ENCODE measurements around the gene GATA3. TPM values are rescaled to one million over a fixed set of nuclear protein-coding genes. Genes with fewer than 3 reads are reported as not detected.
A peak's percentile ranks its signal among the peaks of the same experiment; 100 is the strongest.

The GATA3 gene
- total RNA-seq, 3 donors from 2014 or later (not counting 1 experiment from before 2014, with no cell fraction given) = 50.3 to 92.2 (median 68.8) TPM

GRCh38 chr10:8095959-8096358 lies 41.5 kb downstream of the GATA3 start:
- intact Hi-C loops (cut with micrococcal nuclease) = no loop called here
- DNase-seq (peak; percentile 20 to 22), ATAC-seq (peak; percentile 48 to 78 (median 53))
- Mint-ChIP-seq H3K36me3 (peaks cover 6% of the 10 kb centered on the region), H3K9me3 (no peaks in the 10 kb centered on the region), H3K4me3 (no peak overlapping the region), H3K27me3 (ENCODE audit: low read depth in 2 of 2) (no peaks in the 10 kb centered on the region), H3K27ac (peak overlapping the region; percentile 46 to 60), H3K4me1 (peaks cover 16 to 22% of the 10 kb centered on the region in 2 donors)
- Histone ChIP-seq H3K27ac (ENCODE audit: low read length) (no peak overlapping the region), H3K9me3 (ENCODE audit: control insufficient read depth, insufficient read depth, low read length) (no peaks in the 10 kb centered on the region), H3K27me3 (ENCODE audit: control insufficient read depth, insufficient read depth, low read length) (no peaks in the 10 kb centered on the region), H3K4me3 (ENCODE audit: low read length) (no peak overlapping the region), H3K36me3 (ENCODE audit: control insufficient read depth, insufficient read depth, low read length) (no peaks in the 10 kb centered on the region), H3K4me1 (ENCODE audit: control insufficient read depth, insufficient read depth, low read length) (peaks cover 13% of the 10 kb centered on the region)
- no peak for TF ChIP-seq CTCF (IDR thresholded peaks at IDR 0.05)
- WGBS (ENCODE audit: insufficient coverage) = 59% methylated on average over 14 of the region's 14 CpGs

GRCh38 chr10:8096931-8097330 lies 42.4 kb downstream of the GATA3 start:
- no peaks in the 10 kb centered on the region for H3K36me3 ChIP-seq (ENCODE audit: control insufficient read depth, insufficient read depth, low read length)
- no peak for TF ChIP-seq CTCF (IDR thresholded peaks at IDR 0.05)
- Mint-ChIP-seq H3K4me3 (no peak overlapping the region), H3K27ac (no peak overlapping the region), H3K36me3 (peaks cover 6% of the 10 kb centered on the region), H3K9me3 (no peaks in the 10 kb centered on the region), H3K27me3 (ENCODE audit: low read depth in 2 of 2) (no peaks in the 10 kb centered on the region), H3K4me1 (peaks cover 15 to 22% of the 10 kb centered on the region in 2 donors)
- DNase-seq (no peak), ATAC-seq (peak in 1 of 3 donors; percentile 38)
- WGBS (ENCODE audit: insufficient coverage) = 88% methylated on average over 4 of the region's 5 CpGs
- intact Hi-C loops (cut with micrococcal nuclease) = no loop called here
- H3K4me1 ChIP-seq (ENCODE audit: control insufficient read depth, insufficient read depth, low read length) = peaks cover 13% of the 10 kb centered on the region
- H3K27ac ChIP-seq (ENCODE audit: low read length) = no peak overlapping the region
- no peak overlapping the region for H3K4me3 ChIP-seq (ENCODE audit: low read length)
- H3K9me3 ChIP-seq (ENCODE audit: control insufficient read depth, insufficient read depth, low read length) = no peaks in the 10 kb centered on the region
- no peaks in the 10 kb centered on the region for H3K27me3 ChIP-seq (ENCODE audit: control insufficient read depth, insufficient read depth, low read length)

GRCh38 chr10:8100366-8100765 lies 45.9 kb downstream of the GATA3 start:
- Histone ChIP-seq H3K27me3 (ENCODE audit: control insufficient read depth, insufficient read depth, low read length) (no peaks in the 10 kb centered on the region), H3K36me3 (ENCODE audit: control insufficient read depth, insufficient read depth, low read length) (no peaks in the 10 kb centered on the region), H3K4me3 (ENCODE audit: low read length) (no peak overlapping the region), H3K9me3 (ENCODE audit: control insufficient read depth, insufficient read depth, low read length) (no peaks in the 10 kb centered on the region), H3K27ac (ENCODE audit: low read length) (no peak overlapping the region), H3K4me1 (ENCODE audit: control insufficient read depth, insufficient read depth, low read length) (peaks cover 11% of the 10 kb centered on the region)
- no peak for TF ChIP-seq CTCF (IDR thresholded peaks at IDR 0.05)
- ATAC-seq = no peak
- Mint-ChIP-seq H3K9me3 (no peaks in the 10 kb centered on the region), H3K36me3 (peaks cover 6% of the 10 kb centered on the region), H3K27ac (no peak overlapping the region), H3K27me3 (ENCODE audit: low read depth in 2 of 2) (no peaks in the 10 kb centered on the region), H3K4me1 (peaks cover 5 to 7% of the 10 kb centered on the region in 2 donors), H3K4me3 (no peak overlapping the region)
- intact Hi-C loops (cut with micrococcal nuclease) = no loop called here
- WGBS (ENCODE audit: insufficient coverage) = 97% methylated on average over 3 of the region's 4 CpGs
- no peak for DNase-seq

- Histone ChIP-seq H3K4me1 (ENCODE audit: control insufficient read depth, insufficient read depth, low read length) (no peaks in the 10 kb centered on the region), H3K36me3 (ENCODE audit: control insufficient read depth, insufficient read depth, low read length) (no peaks in the 10 kb centered on the region), H3K27me3 (ENCODE audit: control insufficient read depth, insufficient read depth, low read length) (no peaks in the 10 kb centered on the region), H3K4me3 (ENCODE audit: low read length) (no peak overlapping the region), H3K9me3 (ENCODE audit: control insufficient read depth, insufficient read depth, low read length) (no peaks in the 10 kb centered on the region), H3K27ac (ENCODE audit: low read length) (no peak overlapping the region)
- Mint-ChIP-seq H3K36me3 (peaks cover 6% of the 10 kb centered on the region), H3K4me3 (no peak overlapping the region), H3K4me1 (no peaks in the 10 kb centered on the region), H3K27me3 (ENCODE audit: low read depth in 2 of 2) (no peaks in the 10 kb centered on the region), H3K9me3 (no peaks in the 10 kb centered on the region), H3K27ac (no peak overlapping the region)
- peak in 1 of 2 donors; percentile 22 for DNase-seq
- 70% methylated on average over 13 of the region's 13 CpGs for WGBS (ENCODE audit: insufficient coverage)
- intact Hi-C loops (cut with micrococcal nuclease) = no loop called here
- TF ChIP-seq CTCF (IDR thresholded peaks at IDR 0.05) = no peak
- ATAC-seq = no peak
These were observed 48.4 kb downstream of the GATA3 start for GRCh38 chr10:8102708-8103401.

All from natural killer cell (primary cell).